ENCODE data around the gene RUNX3.

DNA sequence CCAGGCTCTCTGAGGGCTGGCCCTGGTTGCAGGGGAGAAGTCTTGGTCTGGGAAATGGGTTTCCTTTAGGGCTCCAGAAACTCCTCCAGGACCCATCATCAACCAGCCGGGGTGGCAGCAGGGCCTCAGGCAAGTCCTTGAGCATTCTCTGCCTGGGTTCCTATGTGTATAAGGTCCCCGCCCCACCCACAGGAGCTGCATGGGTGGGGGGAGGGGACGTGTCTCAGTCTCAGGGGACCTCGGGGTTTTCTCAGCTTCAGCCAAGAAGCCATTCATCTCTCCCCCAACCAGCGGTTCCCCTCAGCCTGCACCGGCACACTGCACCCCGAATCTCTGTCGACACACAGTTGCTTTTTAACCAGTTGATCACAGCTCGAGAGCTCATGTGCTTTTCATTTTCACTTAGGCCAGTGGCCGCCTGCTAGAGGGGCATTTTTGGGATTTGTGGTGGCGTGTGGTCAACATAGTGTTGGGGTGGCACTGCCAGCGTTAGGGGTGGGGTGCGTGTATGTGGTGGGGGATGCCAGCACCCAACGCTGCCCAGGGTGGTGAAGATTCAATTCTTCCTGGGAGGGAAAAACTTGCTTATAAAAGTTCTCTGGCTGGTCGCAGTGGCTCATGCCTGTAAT, 6.5 kb downstream of the RUNX3 start:
- no peak for TF ChIP-seq CTCF (conservative IDR thresholded peaks at IDR 0.05 in 1 of 2, IDR thresholded peaks at IDR 0.05 in 1 of 2; ENCODE audit: low read depth in 1 of 2, low read length in 2 of 2)
- TF ChIP-seq EZH2 (IDR thresholded peaks at IDR 0.05; ENCODE audit: low read length, missing control alignments) = no peak

Measured in fibroblast of lung (primary cell).